Peyer's patch (tissue), 4 donors: ENCODE results near the gene HPSE2. TPM values are rescaled to one million over a fixed set of nuclear protein-coding genes. Genes with fewer than 3 reads are reported as not detected.
"Not testable (repeated sequence)": the region's sequence is repeated elsewhere in the genome, so short reads cannot be mapped to it uniquely, and the experiment has no call there.

Source experiments
- DNase-seq, 3 donors: peaks; one replicate each; pipeline ENCODE4 v3.0.0-alpha.2; 2017 to 2019
- H3K27ac ChIP-seq, 4 donors: fragments of 200-600 bp; sonication (generic); one replicate each; pipeline ENCODE4 v1.5.1; 2016 to 2019
- H3K27me3 ChIP-seq, 2 donors: fragments of 200-600 bp; sonication (generic); one replicate each; pipeline ENCODE4 v1.5.1; 2019
- H3K36me3 ChIP-seq, 3 donors: fragments of 200-600 bp; sonication (generic); one replicate each; pipeline ENCODE4 v1.5.1; 2016 to 2019
- H3K4me1 ChIP-seq, 4 donors: fragments of 200-600 bp; sonication (generic); one replicate each; pipeline ENCODE4 v1.5.1; 2016 to 2019
- H3K4me3 ChIP-seq, 4 donors: fragments of 200-600 bp; sonication (generic); 1 replicate in 3 of 4; 2 replicates in 1 of 4; pipeline ENCODE4 v1.5.1; 2016 to 2019; ENCODE audit warnings: mild to moderate bottlenecking in 1 of 4
- H3K9me3 ChIP-seq, 4 donors: fragments of 200-600 bp; sonication (generic); one replicate each; pipeline ENCODE4 v1.5.1; 2016 to 2019; ENCODE audit warnings: mild to moderate bottlenecking in 1 of 4
- CTCF ChIP-seq, 6 experiments: fragments of 450-650 bp in 4 of 6; fragments of 200-600 bp in 2 of 6; sonication (generic) in 1 of 6; IDR thresholded peaks; one replicate each; pipeline ENCODE4 v1.5.1; 2017 to 2019; ENCODE audit warnings: antibody characterized with exemption in 6 of 6, mild to moderate bottlenecking in 3 of 6, moderate library complexity in 1 of 6
- POLR2A ChIP-seq, 2 donors: fragments of 450-650 bp; IDR thresholded peaks; one replicate each; pipeline ENCODE4 v1.5.1; 2017; ENCODE audit warnings: antibody characterized with exemption in 2 of 2, mild to moderate bottlenecking in 2 of 2, moderate library complexity in 2 of 2
- total RNA-seq, 4 donors: library from RNA; depleted of rRNA; stranded (reverse); fragments of >200 nt; gene quantifications; one replicate each; pipeline ENCODE4 v1.1.0, GENCODE V29; 2016

HPSE2 gene
- total RNA-seq, 4 donors from 2014 or later: 3.0 to 15.7 (median 7.4) TPM

- Histone ChIP-seq H3K4me1 (no peaks in the 10 kb centered on the region), H3K27me3 (no peaks in the 10 kb centered on the region), H3K27ac (no peak overlapping the region), H3K4me3 (no peak overlapping the region), H3K9me3 (no peaks in the 10 kb centered on the region), H3K36me3 (no peaks in the 10 kb centered on the region)
- DNase-seq: no peak
- TF ChIP-seq POLR2A (IDR thresholded peaks at IDR 0.05) (no peak), CTCF (IDR thresholded peaks at IDR 0.05) (no peak)
Observed at GRCh38 chr10:98517672-98518071, 718.0 kb downstream of the HPSE2 start.

- no peaks in the 10 kb centered on the region for H3K27me3 ChIP-seq
- H3K36me3 ChIP-seq: no peaks in the 10 kb centered on the region
Observed at GRCh38 chr10:98516352-98516751, 719.3 kb downstream of the HPSE2 start.

GRCh38 chr10:98513704-98514103, 721.9 kb downstream of the HPSE2 start:
- H3K36me3 ChIP-seq: no peaks in the 10 kb centered on the region
- no peak for TF ChIP-seq CTCF (IDR thresholded peaks at IDR 0.05)
- no peak for TF ChIP-seq POLR2A (IDR thresholded peaks at IDR 0.05)
- no peaks in the 10 kb centered on the region for H3K9me3 ChIP-seq
- no peaks in the 10 kb centered on the region for H3K4me1 ChIP-seq
- H3K4me3 ChIP-seq: no peak overlapping the region
- no peak overlapping the region for H3K27ac ChIP-seq
- H3K27me3 ChIP-seq: no peaks in the 10 kb centered on the region
- no peak for DNase-seq

More at GRCh38 chr10:98516352-98516751, 719.3 kb downstream of the HPSE2 start:
- no peak for DNase-seq
- H3K4me3 ChIP-seq: no peak overlapping the region
- no peak overlapping the region for H3K27ac ChIP-seq
- H3K4me1 ChIP-seq: no peaks in the 10 kb centered on the region
- no peaks in the 10 kb centered on the region for H3K9me3 ChIP-seq
- no peak for TF ChIP-seq POLR2A (IDR thresholded peaks at IDR 0.05)
- no peak for TF ChIP-seq CTCF (IDR thresholded peaks at IDR 0.05)

- no peak overlapping the region for H3K4me3 ChIP-seq
- no peaks in the 10 kb centered on the region for H3K27me3 ChIP-seq
- no peak for DNase-seq
- no peaks in the 10 kb centered on the region for H3K4me1 ChIP-seq
- no peak overlapping the region for H3K27ac ChIP-seq
- no peaks in the 10 kb centered on the region for H3K36me3 ChIP-seq
- TF ChIP-seq CTCF (IDR thresholded peaks at IDR 0.05) (no peak), POLR2A (IDR thresholded peaks at IDR 0.05) (no peak)
- no peaks in the 10 kb centered on the region for H3K9me3 ChIP-seq
Observed at GRCh38 chr10:98511876-98512275, 723.8 kb downstream of the HPSE2 start.

GRCh38 chr10:98510412-98510995, 725.1 kb downstream of the HPSE2 start:
- H3K27me3 ChIP-seq: no peaks in the 10 kb centered on the region
- DNase-seq: no peak
- no peaks in the 10 kb centered on the region for H3K4me1 ChIP-seq
- no peak overlapping the region for H3K4me3 ChIP-seq
- TF ChIP-seq POLR2A (IDR thresholded peaks at IDR 0.05): no peak
- no peak for TF ChIP-seq CTCF (IDR thresholded peaks at IDR 0.05)
- H3K36me3 ChIP-seq: no peaks in the 10 kb centered on the region
- H3K9me3 ChIP-seq: no peaks in the 10 kb centered on the region
- no peak overlapping the region for H3K27ac ChIP-seq

- Histone ChIP-seq H3K4me3 (no peak overlapping the region), H3K27ac (no peak overlapping the region), H3K27me3 (no peaks in the 10 kb centered on the region), H3K36me3 (no peaks in the 10 kb centered on the region), H3K4me1 (no peaks in the 10 kb centered on the region), H3K9me3 (no peaks in the 10 kb centered on the region)
- TF ChIP-seq CTCF (IDR thresholded peaks at IDR 0.05): no peak
- TF ChIP-seq POLR2A (IDR thresholded peaks at IDR 0.05): no peak
- no peak for DNase-seq
Observed at GRCh38 chr10:98509745-98510144, 725.9 kb downstream of the HPSE2 start.

GRCh38 chr10:98502535-98502934, 733.1 kb downstream of the HPSE2 start:
- H3K4me3 ChIP-seq, H3K9me3 ChIP-seq, H3K27me3 ChIP-seq, H3K27ac ChIP-seq, H3K36me3 ChIP-seq, H3K4me1 ChIP-seq, DNase-seq: not testable (repeated sequence)
